HEK293T (cell line): Measurements from ENCODE around the gene KIF5A.

ENCODE experiments used
- CTCF ChIA-PET: fragments of 350-600 bp; formaldehyde crosslinking; extraction: SDS; loops from one replicate; lab custom pipeline; 2021; ENCODE audit warnings: antibody characterized with exemption, inconsistent platforms; lab: Yijun Ruan, JAX
- POLR2A ChIA-PET: fragments of 350-600 bp; formaldehyde crosslinking; extraction: SDS; loops from one replicate; lab custom pipeline; 2020; ENCODE audit warnings: antibody characterized with exemption, inconsistent platforms; lab: Yijun Ruan, JAX
- DNase-seq: peaks from one replicate; pipeline ENCODE4 v3.0.0; 2012; ENCODE audit warnings: mixed read lengths; ENCODE audit errors: extremely low spot score
- ARNT ChIP-seq: fragments of 450-650 bp; IDR thresholded peaks from 2 replicates; pipeline ENCODE4 v1.6.1; 2017; ENCODE audit warnings: mild to moderate bottlenecking
- BHLHE40 ChIP-seq: fragments of 450-650 bp; IDR thresholded peaks from 2 replicates; pipeline ENCODE4 v1.6.1; 2016; ENCODE audit warnings: mild to moderate bottlenecking, moderate library complexity, borderline replicate concordance
- CTBP1 ChIP-seq: fragments of 450-650 bp; IDR thresholded peaks from 2 replicates; pipeline ENCODE4 v1.6.1; 2016; ENCODE audit warnings: borderline replicate concordance
- ELF4 ChIP-seq: fragments of 450-650 bp; IDR thresholded peaks from 2 replicates; pipeline ENCODE4 v1.6.1; 2017; ENCODE audit warnings: antibody characterized with exemption
- FOXA1 ChIP-seq: fragments of 450-650 bp; IDR thresholded peaks from 2 replicates; pipeline ENCODE4 v1.6.1; 2016; ENCODE audit warnings: mild to moderate bottlenecking
- FOXK2 ChIP-seq: fragments of 450-650 bp; IDR thresholded peaks from 2 replicates; pipeline ENCODE4 v1.6.1; 2016; ENCODE audit warnings: mild to moderate bottlenecking
- FOXM1 ChIP-seq: fragments of 450-650 bp; IDR thresholded peaks from 2 replicates; pipeline ENCODE4 v1.6.1; 2017; ENCODE audit warnings: mild to moderate bottlenecking, borderline replicate concordance
- HDGF ChIP-seq: fragments of 450-650 bp; IDR thresholded peaks from 2 replicates; pipeline ENCODE4 v1.6.1; 2017; ENCODE audit warnings: antibody characterized with exemption, borderline replicate concordance
- L3MBTL2 ChIP-seq: fragments of 450-650 bp; conservative IDR thresholded peaks from 2 replicates; pipeline ENCODE4 v1.6.1; 2016; ENCODE audit warnings: mild to moderate bottlenecking
- LEF1 ChIP-seq: fragments of 450-650 bp; IDR thresholded peaks from 2 replicates; pipeline ENCODE4 v1.6.1; 2017; ENCODE audit warnings: mild to moderate bottlenecking, borderline replicate concordance
- NFRKB ChIP-seq: fragments of 450-650 bp; IDR thresholded peaks from 2 replicates; pipeline ENCODE4 v1.6.1; 2016; ENCODE audit warnings: mild to moderate bottlenecking, moderate library complexity
- SP1 ChIP-seq: fragments of 450-650 bp; IDR thresholded peaks from 2 replicates; pipeline ENCODE4 v1.6.1; 2017
- SUZ12 ChIP-seq: fragments of 450-650 bp; IDR thresholded peaks from 2 replicates; pipeline ENCODE4 v1.6.1; 2016; ENCODE audit warnings: mild to moderate bottlenecking
- TARDBP ChIP-seq: fragments of 450-650 bp; IDR thresholded peaks from 2 replicates; pipeline ENCODE4 v1.6.1; 2016
- ZNF384 ChIP-seq: fragments of 450-650 bp; IDR thresholded peaks from 2 replicates; pipeline ENCODE4 v1.6.1; 2016
- TF ChIP-seq, protein P1 (sequence below): fragments of 450-650 bp; IDR thresholded peaks from 2 replicates; pipeline ENCODE4 v1.6.1; 2016

Gene KIF5A

DNA sequence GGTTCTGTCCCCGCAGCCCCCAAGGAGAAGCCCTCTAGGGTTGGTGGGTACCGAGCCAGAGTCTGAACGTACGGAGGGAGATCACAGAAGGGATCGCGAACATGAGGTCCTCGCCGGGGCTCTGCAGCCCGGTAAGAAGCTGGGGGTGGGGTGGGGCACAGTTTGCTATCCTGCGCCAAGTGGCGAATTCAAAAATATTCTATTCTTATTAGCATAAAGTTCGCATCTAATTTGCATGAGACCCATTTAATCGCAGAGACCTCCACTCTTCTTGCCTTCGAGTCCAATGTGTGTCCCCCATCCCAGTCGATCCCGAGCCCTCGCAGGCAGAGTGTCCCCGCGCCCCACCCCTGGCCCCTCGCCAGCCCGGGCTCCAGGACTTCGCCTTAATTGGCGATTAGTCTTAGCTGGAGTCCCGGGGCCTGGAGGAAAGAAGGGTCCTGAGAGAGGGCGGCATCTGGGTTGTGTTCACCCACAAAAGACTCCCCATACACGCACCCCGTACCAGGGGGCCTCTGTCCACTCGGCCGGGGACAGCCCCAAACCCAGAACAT, 60.8 kb downstream of the KIF5A start:
- no peak for DNase-seq
- CTCF ChIA-PET: interaction anchor here (0.6 kb wide), 1 partner anchor 27 kb away, joined by 3 read pairs; no protein-coding TSS in a partner anchor
- POLR2A ChIA-PET: interaction anchor here (0.5 to 4.7 kb wide), 14 partner anchors 9 to 151 kb away, joined by 3 to 41 read pairs (median 3); partner anchors contain the start of genes DCTN2, GLI1 and PIP4K2C
- TF ChIP-seq TARDBP (no peak), ELF4 (no peak), CTBP1 (no peak), NFRKB (no peak), L3MBTL2 (no peak), ARNT (no peak), LEF1 (no peak), BHLHE40 (no peak), SP1 (no peak), HDGF (no peak), ZNF384 (no peak), FOXA1 (no peak), SUZ12 (no peak), FOXM1 (no peak), FOXK2 (no peak)
- TF ChIP-seq, protein P1, sequence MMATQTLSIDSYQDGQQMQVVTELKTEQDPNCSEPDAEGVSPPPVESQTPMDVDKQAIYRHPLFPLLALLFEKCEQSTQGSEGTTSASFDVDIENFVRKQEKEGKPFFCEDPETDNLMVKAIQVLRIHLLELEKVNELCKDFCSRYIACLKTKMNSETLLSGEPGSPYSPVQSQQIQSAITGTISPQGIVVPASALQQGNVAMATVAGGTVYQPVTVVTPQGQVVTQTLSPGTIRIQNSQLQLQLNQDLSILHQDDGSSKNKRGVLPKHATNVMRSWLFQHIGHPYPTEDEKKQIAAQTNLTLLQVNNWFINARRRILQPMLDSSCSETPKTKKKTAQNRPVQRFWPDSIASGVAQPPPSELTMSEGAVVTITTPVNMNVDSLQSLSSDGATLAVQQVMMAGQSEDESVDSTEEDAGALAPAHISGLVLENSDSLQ: no peak

GRCh38 chr12:57611108-57611826, 61.4 kb downstream of the KIF5A start, which contains the start of gene ARHGEF25:
Gene ARHGEF25 (plus strand): TSS chr12:57611435. CDS start chr12:57611895, 460 bp downstream.
- ChIA-PET POLR2A (interaction anchor here (0.5 to 4.7 kb wide), 15 partner anchors 9 to 152 kb away, joined by 3 to 41 read pairs (median 3); partner anchors contain the start of genes DCTN2, GLI1 and PIP4K2C), CTCF (interaction anchor here (0.6 to 1.2 kb wide), 2 partner anchors 10 to 28 kb away, joined by 3 read pairs; no protein-coding TSS in a partner anchor)
- TF ChIP-seq FOXM1: no peak
- TF ChIP-seq L3MBTL2: peak; percentile 78
- peak; percentile 91 for DNase-seq

DNA sequence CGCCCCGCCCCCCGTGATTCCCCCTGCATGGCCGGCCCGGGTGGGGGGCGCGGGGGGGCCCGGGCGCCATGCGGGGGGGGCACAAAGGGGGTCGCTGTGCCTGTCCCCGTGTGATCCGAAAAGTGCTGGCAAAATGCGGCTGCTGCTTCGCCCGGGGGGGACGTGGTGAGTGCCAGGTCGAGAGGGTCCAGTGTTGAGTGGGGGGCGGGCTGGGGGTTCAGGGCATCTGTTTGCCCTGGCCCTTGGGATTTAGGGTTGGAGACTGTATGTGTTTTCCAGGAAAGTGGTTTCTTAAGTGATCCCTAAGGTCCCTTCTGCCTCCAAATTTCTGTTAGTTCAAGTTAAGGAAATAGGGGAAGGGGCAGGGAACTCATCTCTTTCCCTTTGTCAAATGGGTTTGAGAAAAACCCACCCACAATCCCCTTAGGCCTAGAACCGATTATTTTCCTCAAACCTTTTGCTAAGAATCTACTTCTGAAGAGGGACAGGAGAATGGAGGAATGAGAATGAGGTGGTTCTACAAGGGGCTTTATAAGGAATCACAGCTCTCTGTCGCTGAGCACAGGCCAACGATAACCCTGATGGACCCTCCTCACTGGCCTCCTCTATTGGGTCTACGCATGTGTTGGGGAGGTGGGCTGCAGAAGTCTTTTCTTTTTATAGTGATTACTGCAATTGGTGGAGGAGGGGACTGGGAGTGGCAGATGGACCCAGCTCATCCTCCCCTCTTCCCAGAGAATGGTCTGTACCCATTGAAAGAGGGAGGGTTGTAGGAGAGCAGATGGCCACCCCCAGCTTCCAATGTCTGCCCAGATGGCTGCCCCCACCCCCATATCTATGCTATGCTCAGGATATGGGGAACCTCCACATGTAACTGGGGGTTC, 62.2 kb downstream of the KIF5A start:
- DNase-seq: no peak
- ChIA-PET CTCF (interaction anchor here (0.7 to 3.0 kb wide), 3 partner anchors 9 to 28 kb away, joined by 3 to 20 read pairs (median 3); no protein-coding TSS in a partner anchor), POLR2A (interaction anchor here (0.7 to 4.7 kb wide), 12 partner anchors 8 to 152 kb away, joined by 3 to 41 read pairs (median 4); partner anchors contain the start of genes DCTN2, GLI1 and PIP4K2C)
- TF ChIP-seq, protein P1: no peak
- TF ChIP-seq FOXK2: no peak
- TF ChIP-seq ARNT: no peak
- no peak for TF ChIP-seq NFRKB
- no peak for TF ChIP-seq LEF1
- TF ChIP-seq HDGF: no peak
- no peak for TF ChIP-seq FOXA1
- no peak for TF ChIP-seq FOXM1
- no peak for TF ChIP-seq BHLHE40

DNA sequence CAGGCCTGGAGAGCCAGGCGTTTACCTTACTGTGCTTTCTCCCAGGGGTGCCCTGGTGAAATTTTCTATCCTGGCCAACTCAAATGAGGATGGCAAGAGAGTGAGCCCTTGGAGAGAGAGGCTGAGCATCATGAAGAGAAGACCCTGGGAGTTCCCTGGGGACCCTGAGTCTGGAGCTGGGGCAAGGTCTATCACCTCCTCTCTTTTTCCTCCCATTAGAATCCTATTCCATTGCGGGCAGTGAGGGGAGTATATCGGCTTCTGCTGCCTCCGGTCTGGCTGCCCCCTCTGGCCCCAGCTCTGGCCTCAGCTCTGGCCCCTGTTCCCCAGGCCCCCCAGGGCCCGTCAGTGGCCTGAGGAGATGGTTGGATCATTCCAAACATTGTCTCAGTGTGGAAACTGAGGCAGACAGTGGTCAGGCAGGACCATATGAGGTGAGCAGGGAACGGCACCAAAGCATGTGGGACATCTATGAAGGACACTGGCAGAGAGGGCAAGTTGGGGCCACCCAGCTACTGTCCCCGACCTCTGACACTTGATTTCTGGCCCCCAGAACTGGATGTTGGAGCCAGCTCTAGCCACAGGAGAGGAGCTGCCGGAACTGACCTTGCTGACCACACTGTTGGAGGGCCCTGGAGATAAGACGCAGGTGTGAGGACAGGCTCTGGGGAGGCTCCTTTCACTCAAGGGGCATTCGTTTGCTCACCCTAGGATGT, 63.0 kb downstream of the KIF5A start:
- no peak for DNase-seq
- POLR2A ChIA-PET: interaction anchor here (0.7 to 4.7 kb wide), 3 partner anchors 18 to 120 kb away, joined by 3 to 41 read pairs (median 4); partner anchors contain the start of gene PIP4K2C
- CTCF ChIA-PET: interaction anchor here (0.7 to 3.0 kb wide), 3 partner anchors 10 to 29 kb away, joined by 3 to 20 read pairs (median 3); no protein-coding TSS in a partner anchor
- TF ChIP-seq FOXK2: no peak
- TF ChIP-seq, protein P1: no peak
- no peak for TF ChIP-seq ARNT
- no peak for TF ChIP-seq FOXM1
- TF ChIP-seq TARDBP: no peak
- no peak for TF ChIP-seq BHLHE40
- TF ChIP-seq SUZ12: no peak
- no peak for TF ChIP-seq L3MBTL2
- TF ChIP-seq FOXA1: no peak
- no peak for TF ChIP-seq SP1
- TF ChIP-seq CTBP1: no peak
- TF ChIP-seq ELF4: no peak
